T-cell (primary cell): ENCODE measurements around the gene PTDSS2. TPM values are rescaled to one million over a fixed set of nuclear protein-coding genes. Genes with fewer than 3 reads are reported as not detected.

Source experiments
- ATAC-seq, 4 experiments: fragments of 200-7000 bp in 3 of 4; fragments of 150-1000 bp in 1 of 4; cut with Tn5 transposase; replicated peaks in 1 of 4; 1 replicate in 3 of 4; 2 replicates in 1 of 4; pipeline ENCODE4 v1.10.0; 2021; ENCODE audit warnings: moderate library complexity in 3 of 4, mild to moderate bottlenecking in 2 of 4, moderate number of reproducible peaks in 1 of 4
- CTCF ChIA-PET, 2 donors: fragments of 300-600 bp; sonication (Branson Sonifier 250); formaldehyde crosslinking; loops; one replicate each; lab custom pipeline; 2022; ENCODE audit warnings: antibody characterized with exemption in 2 of 2; lab: Charles Lee
- POLR2A ChIA-PET, 2 donors: fragments of 300-600 bp; sonication (Branson Sonifier 250); formaldehyde crosslinking; loops; one replicate each; lab custom pipeline; 2022; ENCODE audit warnings: antibody characterized with exemption in 2 of 2; lab: Charles Lee
- DNase-seq, 35 experiments: peaks; one replicate each; pipeline versions ENCODE4 v3.0.0 to v3.0.0-alpha.2; 2013 to 2023
- H3K27ac ChIP-seq: one replicate; pipeline ENCODE4 v1.5.1; 2013; ENCODE audit warnings: low read length
- H3K27me3 ChIP-seq, 2 experiments: replicated peaks in 1 of 2; 1 replicate in 1 of 2; 2 replicates in 1 of 2; pipeline versions ENCODE4 v1.6.1 to v1.7.0; 2013; ENCODE audit warnings: low read length in 1 of 2, mixed read lengths in 1 of 2; ENCODE audit not compliant: control insufficient read depth in 2 of 2, insufficient read depth in 2 of 2; ENCODE audit errors: extremely low read depth in 1 of 2
- H3K36me3 ChIP-seq, 2 donors: 1 replicate in 1 of 2; 2 replicates in 1 of 2; pipeline versions ENCODE4 v1.6.1 to v1.7.0; 2013; ENCODE audit warnings: low read length in 1 of 2; ENCODE audit not compliant: control insufficient read depth in 2 of 2, insufficient read depth in 1 of 2; ENCODE audit errors: extremely low read depth in 1 of 2
- H3K4me1 ChIP-seq, 2 experiments: 1 replicate in 1 of 2; 2 replicates in 1 of 2; pipeline versions ENCODE4 v1.6.1 to v1.7.0; 2013; ENCODE audit warnings: low read length in 2 of 2, mixed read lengths in 1 of 2; ENCODE audit not compliant: insufficient read depth in 2 of 2, control insufficient read depth in 1 of 2; ENCODE audit errors: extremely low read depth in 1 of 2
- H3K4me3 ChIP-seq, 2 donors: 1 replicate in 1 of 2; 2 replicates in 1 of 2; pipeline versions ENCODE4 v1.5.1 to v1.7.0; 2013; ENCODE audit warnings: mild to moderate bottlenecking in 2 of 2, low read length in 1 of 2, moderate library complexity in 1 of 2; ENCODE audit not compliant: control insufficient read depth in 1 of 2; ENCODE audit errors: extremely low read depth in 1 of 2
- H3K9me3 ChIP-seq: 2 replicates; pipeline ENCODE4 v1.7.0; 2013
- H3K27ac Mint-ChIP-seq, 2 donors: one replicate each; pipeline ENCODE4 v1.8.0; 2020 to 2021; ENCODE audit warnings: mild to moderate bottlenecking in 2 of 2, mixed read lengths in 2 of 2
- H3K27me3 Mint-ChIP-seq, 2 donors: one replicate each; pipeline ENCODE4 v1.8.0; 2021 to 2022; ENCODE audit warnings: mixed read lengths in 2 of 2
- H3K36me3 Mint-ChIP-seq: one replicate; pipeline ENCODE4 v1.8.0; 2021; ENCODE audit warnings: mixed read lengths
- H3K4me1 Mint-ChIP-seq, 3 donors: one replicate each; pipeline ENCODE4 v1.8.0; 2020 to 2022; ENCODE audit warnings: mixed read lengths in 3 of 3, mild to moderate bottlenecking in 1 of 3
- H3K4me3 Mint-ChIP-seq, 3 donors: one replicate each; pipeline ENCODE4 v1.8.0; 2020 to 2022; ENCODE audit warnings: mild to moderate bottlenecking in 3 of 3, mixed read lengths in 3 of 3, moderate library complexity in 3 of 3
- H3K9me3 Mint-ChIP-seq, 3 donors: one replicate each; pipeline ENCODE4 v1.8.0; 2020 to 2022; ENCODE audit warnings: mixed read lengths in 3 of 3
- WGBS: methylation state at CpG from one replicate; pipeline ENCODE4 v1.1.5; 2013; ENCODE audit warnings: missing lambda C conversion rate; ENCODE audit not compliant: insufficient coverage; 5-methylcytosine and 5-hydroxymethylcytosine counted together
- total RNA-seq, 35 experiments: library from RNA in 6 of 35; stranded (reverse) in 6 of 35; fragments of 120-200 nt in 1 of 35; gene quantifications; one replicate each; pipeline versions ENCODE4 v1.2.1 to v1.2.4 and lab custom pipeline; 2013 to 2026

PTDSS2 gene
- total RNA-seq, 5 donors from 2014 or later (not counting 1 experiment from before 2014, with no cell fraction given): 22.4 to 33.5 (median 28.7) TPM

DNA sequence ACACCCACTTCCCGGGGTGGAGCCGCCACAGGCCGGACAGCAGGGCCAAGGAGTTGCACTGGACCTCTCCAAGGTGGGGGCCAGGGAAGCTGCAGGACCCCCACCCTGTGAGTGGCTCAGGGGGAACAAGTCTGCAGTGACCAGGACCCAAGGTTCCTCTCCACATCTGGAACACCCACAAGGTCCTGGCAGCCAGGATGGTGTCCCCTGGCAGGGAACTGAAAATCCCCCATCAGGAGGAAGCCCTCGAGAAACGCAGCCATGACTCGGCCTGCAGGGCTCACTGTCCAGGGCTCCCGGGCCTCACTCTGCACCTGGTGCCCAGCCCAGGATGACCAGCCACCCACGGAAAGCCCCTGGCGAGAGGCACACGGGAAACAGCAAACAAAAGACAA lies 45.5 kb downstream of the PTDSS2 start:
- DNase-seq (no peak), ATAC-seq (no peak)
- H3K27me3 Mint-ChIP-seq: no peaks in the 10 kb centered on the region
- ChIA-PET POLR2A (no interaction called here), CTCF (no interaction called here)
- H3K27ac Mint-ChIP-seq: no peak overlapping the region
- H3K4me3 Mint-ChIP-seq: no peak overlapping the region
- no peaks in the 10 kb centered on the region for H3K4me1 ChIP-seq
- WGBS: 90% methylated on average over 7 of the region's 10 CpGs
- no peak overlapping the region for H3K27ac ChIP-seq
- H3K9me3 ChIP-seq: no peaks in the 10 kb centered on the region
- no peaks in the 10 kb centered on the region for H3K9me3 Mint-ChIP-seq
- H3K36me3 Mint-ChIP-seq: peaks cover 32% of the 10 kb centered on the region
- no peaks in the 10 kb centered on the region for H3K27me3 ChIP-seq
- H3K36me3 ChIP-seq: peaks cover 26 to 58% of the 10 kb centered on the region in 2 donors
- H3K4me1 Mint-ChIP-seq: peaks cover 0 to 7% (median 6%) of the 10 kb centered on the region in 3 donors
- no peak overlapping the region for H3K4me3 ChIP-seq

DNA sequence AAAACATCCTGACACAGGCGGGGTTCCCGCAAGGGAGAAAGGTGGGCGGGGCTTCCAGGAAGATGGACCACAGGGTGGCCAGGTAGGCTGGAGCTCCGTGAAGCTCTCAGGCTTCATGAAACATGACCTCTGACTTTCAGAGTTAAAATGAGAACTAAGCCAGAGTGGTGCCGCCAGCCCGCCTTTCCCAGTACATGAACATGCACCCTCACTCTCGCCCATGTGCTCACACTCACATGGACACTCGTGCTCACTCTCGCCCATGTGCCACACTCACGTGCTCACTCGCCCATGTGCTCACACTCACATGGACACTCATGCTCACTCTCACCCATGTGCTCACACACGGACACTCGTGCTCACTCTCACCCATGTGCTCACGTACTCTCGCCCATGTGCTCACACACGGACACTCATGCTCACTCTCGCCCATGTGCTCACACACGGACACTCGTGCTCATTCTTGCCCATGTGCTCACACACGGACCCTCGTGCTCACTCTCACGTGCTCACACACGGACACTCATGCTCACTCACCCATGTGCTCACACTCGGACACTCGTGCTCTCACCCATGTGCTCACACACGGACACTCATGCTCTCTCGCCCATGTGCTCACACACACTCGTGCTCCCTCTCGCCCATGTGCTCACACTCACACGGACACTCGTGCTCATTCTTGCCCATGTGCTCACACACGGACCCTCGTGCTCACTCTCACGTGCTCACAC lies 46.9 kb downstream of the PTDSS2 start:
- whole genome bisulfite sequencing: 96% methylated on average over 34 of the region's 34 CpGs
- H3K27me3 ChIP-seq: no peaks in the 10 kb centered on the region
- no peak overlapping the region for H3K27ac ChIP-seq
- DNase-seq (no peak), ATAC-seq (no peak)
- no peaks in the 10 kb centered on the region for H3K27me3 Mint-ChIP-seq
- H3K9me3 ChIP-seq: no peaks in the 10 kb centered on the region
- H3K9me3 Mint-ChIP-seq: no peaks in the 10 kb centered on the region
- peaks cover 33% of the 10 kb centered on the region for H3K36me3 Mint-ChIP-seq
- POLR2A ChIA-PET: no interaction called here
- no peak overlapping the region for H3K4me3 Mint-ChIP-seq
- no peak overlapping the region for H3K4me3 ChIP-seq
- no peaks in the 10 kb centered on the region for H3K4me1 ChIP-seq
- H3K36me3 ChIP-seq: peaks cover 30 to 68% of the 10 kb centered on the region in 2 donors
- CTCF ChIA-PET: no interaction called here
- H3K27ac Mint-ChIP-seq: peak overlapping the region in 1 of 2 donors; percentile 39
- peaks cover 0 to 13% (median 11%) of the 10 kb centered on the region in 3 donors for H3K4me1 Mint-ChIP-seq

DNA sequence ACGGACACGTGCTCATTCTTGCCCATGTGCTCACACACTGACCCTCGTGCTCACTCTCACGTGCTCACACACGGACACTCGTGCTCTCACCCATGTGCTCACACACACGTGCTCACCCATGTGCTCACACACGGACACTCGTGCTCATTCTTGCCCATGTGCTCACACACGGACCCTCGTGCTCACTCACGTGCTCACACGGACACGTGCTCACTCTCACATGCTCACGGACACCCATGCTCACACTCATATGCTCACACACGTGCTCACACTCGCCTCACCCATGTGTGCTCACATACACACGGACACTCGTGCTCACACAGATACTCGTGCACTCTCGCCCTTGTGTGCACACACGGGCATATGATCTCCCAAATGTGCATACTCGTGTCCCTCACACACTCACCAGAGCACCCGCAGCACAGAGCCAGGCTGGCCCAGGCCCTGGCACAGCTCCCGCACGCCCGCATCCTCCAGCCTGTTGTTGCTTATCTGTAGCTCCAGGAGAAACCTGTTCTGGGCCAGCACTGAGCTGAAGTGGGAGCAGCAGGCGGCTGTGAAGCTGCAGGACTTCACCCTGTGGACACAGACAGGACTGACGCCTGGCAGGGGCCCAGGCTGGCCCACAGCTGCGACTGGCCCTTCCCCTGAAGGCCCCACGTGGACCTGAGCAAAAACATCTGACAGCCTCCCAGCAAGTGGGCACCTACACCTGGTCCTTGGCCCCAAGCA lies 47.7 kb downstream of the PTDSS2 start:
- no peak for ATAC-seq
- no peaks in the 10 kb centered on the region for H3K27me3 ChIP-seq
- H3K27ac ChIP-seq: no peak overlapping the region
- DNase-seq: no peak
- ChIA-PET POLR2A (no interaction called here), CTCF (no interaction called here)
- no peaks in the 10 kb centered on the region for H3K4me1 ChIP-seq
- peaks cover 30 to 68% of the 10 kb centered on the region in 2 donors for H3K36me3 ChIP-seq
- H3K9me3 ChIP-seq: no peaks in the 10 kb centered on the region
- 98% methylated on average over 28 of the region's 31 CpGs for WGBS
- no peaks in the 10 kb centered on the region for H3K9me3 Mint-ChIP-seq
- H3K4me1 Mint-ChIP-seq: peaks cover 1 to 16% (median 11%) of the 10 kb centered on the region in 3 donors
- no peak overlapping the region for H3K4me3 ChIP-seq
- no peak overlapping the region for H3K27ac Mint-ChIP-seq
- H3K4me3 Mint-ChIP-seq: no peak overlapping the region
- H3K36me3 Mint-ChIP-seq: peaks cover 30% of the 10 kb centered on the region
- no peaks in the 10 kb centered on the region for H3K27me3 Mint-ChIP-seq

DNA sequence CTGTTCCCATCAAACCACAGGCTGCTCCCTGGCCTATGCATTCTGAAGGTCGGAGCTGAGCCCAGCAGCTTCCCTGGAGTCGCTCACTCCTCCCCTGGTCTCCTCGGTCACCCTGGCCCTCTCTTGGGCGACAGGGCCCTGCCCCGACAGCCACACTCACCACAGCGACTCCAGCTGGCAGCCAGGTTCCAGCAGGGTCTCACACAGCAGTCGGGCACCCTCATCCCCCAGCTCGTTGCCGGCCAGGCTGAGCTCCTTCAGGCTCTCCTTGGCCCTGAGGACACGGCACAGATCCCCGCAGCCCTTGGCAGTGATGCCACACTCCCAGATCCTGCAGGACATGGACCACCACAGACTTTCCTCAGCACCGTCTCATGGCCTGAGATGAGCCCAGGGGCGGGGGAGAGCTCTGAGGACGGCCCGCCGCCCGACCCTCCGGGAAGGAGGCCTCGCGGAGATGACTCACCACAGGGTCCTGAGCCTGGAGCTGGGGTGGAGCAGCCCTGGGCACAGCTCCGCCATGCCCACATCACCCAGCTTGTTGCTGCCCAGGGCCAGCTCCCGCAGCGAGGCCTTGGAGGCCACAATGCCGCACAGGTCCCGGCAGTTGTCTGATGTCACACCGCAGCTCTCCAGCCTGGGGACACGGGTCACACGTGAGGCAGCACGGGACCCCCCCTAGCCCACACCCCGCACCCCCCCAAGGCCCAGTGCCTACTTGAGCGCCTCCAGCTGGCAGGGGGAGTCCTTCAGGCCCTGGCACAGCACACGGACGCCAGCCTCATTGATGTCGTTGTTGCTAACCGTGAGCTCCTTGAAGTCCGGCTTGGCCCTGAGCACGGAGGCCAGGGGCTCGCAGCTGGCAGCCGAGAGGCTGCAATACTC lies 48.5 kb downstream of the PTDSS2 start:
- Histone ChIP-seq H3K27me3 (no peaks in the 10 kb centered on the region), H3K36me3 (peaks cover 30 to 67% of the 10 kb centered on the region in 2 donors), H3K9me3 (no peaks in the 10 kb centered on the region), H3K4me1 (peaks cover 0 to 5% of the 10 kb centered on the region in 2 experiments), H3K4me3 (no peak overlapping the region), H3K27ac (no peak overlapping the region)
- CTCF ChIA-PET: no interaction called here
- Mint-ChIP-seq H3K4me3 (no peak overlapping the region), H3K27me3 (no peaks in the 10 kb centered on the region), H3K36me3 (peaks cover 30% of the 10 kb centered on the region), H3K4me1 (peaks cover 6 to 21% (median 11%) of the 10 kb centered on the region in 3 donors), H3K9me3 (no peaks in the 10 kb centered on the region), H3K27ac (no peak overlapping the region)
- DNase-seq (no peak), ATAC-seq (no peak)
- 95% methylated on average over 39 of the region's 39 CpGs for WGBS
- POLR2A ChIA-PET: interaction anchor here in 1 of 2 donors (0.5 kb wide), 1 partner anchor 175 kb away, joined by 3 read pairs; no protein-coding TSS in a partner anchor

DNA sequence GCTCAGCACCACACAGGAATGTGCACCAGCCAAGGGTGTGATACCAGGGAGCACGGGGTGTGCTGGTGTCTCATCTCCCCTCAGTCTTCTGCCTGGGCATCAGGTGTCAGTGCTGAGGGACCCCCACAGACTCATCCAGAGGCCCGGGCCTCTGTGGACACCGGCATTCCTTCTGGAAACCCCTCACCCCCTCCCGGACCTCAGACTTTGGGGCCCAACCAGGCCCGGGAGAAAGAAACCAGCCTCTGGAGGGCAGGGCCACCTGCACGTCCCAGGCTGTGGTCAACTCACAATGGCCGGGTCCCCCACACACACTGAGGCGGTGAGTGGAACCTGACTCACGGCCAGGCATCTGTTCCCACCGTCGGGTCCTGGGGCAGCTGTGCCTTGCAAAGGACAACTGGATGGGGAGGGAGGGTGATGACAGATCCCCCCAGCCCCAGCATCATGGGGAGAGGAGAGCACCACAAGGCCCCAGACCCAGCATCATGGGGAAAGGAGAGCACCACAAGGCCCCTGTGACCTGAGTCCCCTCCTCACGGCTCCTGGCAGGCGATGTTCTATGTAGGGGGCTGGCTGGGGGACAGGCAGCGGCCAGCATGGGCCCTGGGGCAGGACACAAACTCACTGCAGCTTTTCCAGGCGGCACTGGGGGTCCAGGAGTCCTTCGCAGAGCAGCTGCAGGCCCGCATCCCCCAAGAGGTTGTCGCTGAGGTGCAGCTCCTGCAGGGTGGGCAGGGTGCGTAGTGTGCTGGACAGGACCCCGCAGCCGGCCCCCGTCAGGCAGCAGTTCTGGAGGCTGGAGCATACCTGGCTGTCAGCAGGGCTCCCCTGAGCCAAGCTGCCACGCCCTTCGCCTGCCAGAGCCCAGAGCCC lies 49.4 kb downstream of the PTDSS2 start:
- H3K9me3 Mint-ChIP-seq: no peaks in the 10 kb centered on the region
- H3K4me1 Mint-ChIP-seq: peaks cover 8 to 24% (median 11%) of the 10 kb centered on the region in 3 donors
- no peaks in the 10 kb centered on the region for H3K27me3 ChIP-seq
- H3K4me1 ChIP-seq: peaks cover 0 to 14% of the 10 kb centered on the region in 2 experiments
- H3K36me3 Mint-ChIP-seq: peaks cover 28% of the 10 kb centered on the region
- 97% methylated on average over 18 of the region's 24 CpGs for WGBS
- CTCF ChIA-PET: no interaction called here
- POLR2A ChIA-PET: interaction anchor here in 1 of 2 donors (0.6 kb wide), 1 partner anchor 1882 kb away, joined by 3 read pairs; no protein-coding TSS in a partner anchor
- no peak overlapping the region for H3K4me3 ChIP-seq
- H3K4me3 Mint-ChIP-seq: peak overlapping the region in 1 of 3 donors; percentile 24
- H3K36me3 ChIP-seq: peaks cover 30 to 61% of the 10 kb centered on the region in 2 donors
- ATAC-seq: no peak
- H3K9me3 ChIP-seq: no peaks in the 10 kb centered on the region
- no peaks in the 10 kb centered on the region for H3K27me3 Mint-ChIP-seq
- no peak for DNase-seq
- no peak overlapping the region for H3K27ac Mint-ChIP-seq
- H3K27ac ChIP-seq: no peak overlapping the region
